ENCODE data around the gene UGT1A9.

UGT1A9 gene

GRCh38 chr2:233817361-233817911 lies 145.7 kb downstream of the UGT1A9 start:
- no peak for TF ChIP-seq CTCF (IDR thresholded peaks at IDR 0.05; ENCODE audit: low read depth, low read length, missing control alignments)
- no peak for DNase-seq (ENCODE audit: low read depth)
- no peak overlapping the region for H3K4me3 ChIP-seq (ENCODE audit: low read depth, low read length)

GRCh38 chr2:233817995-233818638 lies 146.4 kb downstream of the UGT1A9 start:
- DNase-seq (ENCODE audit: low read depth) = no peak
- TF ChIP-seq CTCF (IDR thresholded peaks at IDR 0.05; ENCODE audit: low read depth, low read length, missing control alignments) = no peak
- H3K4me3 ChIP-seq (ENCODE audit: low read depth, low read length) = no peak overlapping the region

- H3K4me3 ChIP-seq (ENCODE audit: low read depth, low read length) = no peak overlapping the region
- no peak for TF ChIP-seq CTCF (IDR thresholded peaks at IDR 0.05; ENCODE audit: low read depth, low read length, missing control alignments)
- no peak for DNase-seq (ENCODE audit: low read depth)
These were observed 147.2 kb downstream of the UGT1A9 start for GRCh38 chr2:233818639-233819621.

- no peak overlapping the region for H3K4me3 ChIP-seq (ENCODE audit: low read depth, low read length)
- no peak for DNase-seq (ENCODE audit: low read depth)
- TF ChIP-seq CTCF (IDR thresholded peaks at IDR 0.05; ENCODE audit: low read depth, low read length, missing control alignments) = no peak
These were observed 148.4 kb downstream of the UGT1A9 start for GRCh38 chr2:233819884-233820773.

GRCh38 chr2:233820774-233821105 lies 149.0 kb downstream of the UGT1A9 start:
- H3K4me3 ChIP-seq (ENCODE audit: low read depth, low read length) = no peak overlapping the region
- no peak for TF ChIP-seq CTCF (IDR thresholded peaks at IDR 0.05; ENCODE audit: low read depth, low read length, missing control alignments)
- no peak for DNase-seq (ENCODE audit: low read depth)

- H3K4me3 ChIP-seq (ENCODE audit: low read depth, low read length) = no peak overlapping the region
- no peak for DNase-seq (ENCODE audit: low read depth)
- TF ChIP-seq CTCF (IDR thresholded peaks at IDR 0.05; ENCODE audit: low read depth, low read length, missing control alignments) = no peak
These were observed 149.5 kb downstream of the UGT1A9 start for GRCh38 chr2:233821196-233821595.
